H1 (cell line): ENCODE results near the gene USP36. TPM values are rescaled to one million over a fixed set of nuclear protein-coding genes. Genes with fewer than 3 reads are reported as not detected.
A peak's percentile ranks its signal among the peaks of the same experiment; 100 is the strongest.

ENCODE experiments used
- CTCF ChIA-PET: fragments of 300-600 bp; sonication (Branson Sonifier 250); formaldehyde crosslinking; loops from one replicate; lab custom pipeline; 2021; ENCODE audit not compliant: partially characterized antibody; lab: Charles Lee
- POLR2A ChIA-PET: fragments of 300-600 bp; sonication (Branson Sonifier 250); formaldehyde crosslinking; loops from one replicate; lab custom pipeline; 2021; ENCODE audit warnings: inconsistent platforms; ENCODE audit not compliant: partially characterized antibody; lab: Charles Lee
- DNase-seq, 2 experiments: peaks; one replicate each; pipeline versions ENCODE4 v3.0.0 to v3.0.0-alpha.2; 2010 to 2022; ENCODE audit warnings: low spot score in 2 of 2, low read depth in 1 of 2, mixed read lengths in 1 of 2
- FAIRE-seq: peaks from 2 replicates; lab custom pipeline; 2011; peaks lifted over from hg19 to GRCh38; lab: Jason Lieb, UNC
- H2AFZ ChIP-seq: 2 replicates; pipeline ENCODE4 v1.8.1; 2012; ENCODE audit warnings: low read length, inconsistent platforms
- H2AK5ac ChIP-seq: 2 replicates; pipeline ENCODE4 v1.6.1; 2013; ENCODE audit warnings: low read depth, low read length
- H2BK120ac ChIP-seq: replicated peaks from 2 replicates; pipeline ENCODE3; 2013; ENCODE audit warnings: low read depth, low read length, inconsistent platforms
- H2BK12ac ChIP-seq: 2 replicates; pipeline ENCODE4 v1.6.1; 2013; ENCODE audit warnings: low read depth, low read length
- H2BK15ac ChIP-seq: 2 replicates; pipeline ENCODE4 v1.6.1; 2013; ENCODE audit warnings: low read length
- H2BK20ac ChIP-seq: 2 replicates; pipeline ENCODE4 v1.6.1; 2013; ENCODE audit warnings: low read length
- H2BK5ac ChIP-seq: 2 replicates; pipeline ENCODE4 v1.6.1; 2013; ENCODE audit warnings: low read depth, low read length
- H3K14ac ChIP-seq: 2 replicates; pipeline ENCODE4 v1.6.1; 2013; ENCODE audit warnings: inconsistent platforms; ENCODE audit not compliant: insufficient read length
- H3K18ac ChIP-seq: 2 replicates; pipeline ENCODE4 v1.6.1; 2013; ENCODE audit warnings: low read length; ENCODE audit errors: extremely low read depth
- H3K23ac ChIP-seq: 2 replicates; pipeline ENCODE4 v1.6.1; 2013; ENCODE audit warnings: inconsistent platforms; ENCODE audit not compliant: insufficient read length
- H3K23me2 ChIP-seq: 2 replicates; pipeline ENCODE4 v1.6.1; 2013; ENCODE audit warnings: low read depth, low read length
- H3K27ac ChIP-seq: 2 replicates; pipeline ENCODE4 v1.6.1; 2011; ENCODE audit warnings: low read depth, low read length, inconsistent platforms
- H3K27me3 ChIP-seq, 4 experiments: replicated peaks in 1 of 4; 1 replicate in 1 of 4; 2 replicates in 3 of 4; pipeline versions ENCODE4 v1.6.1 to v1.8.1; 2011 to 2013; ENCODE audit warnings: low read length in 3 of 4, mild to moderate bottlenecking in 3 of 4, inconsistent platforms in 2 of 4, mixed read lengths in 2 of 4, moderate library complexity in 1 of 4; ENCODE audit not compliant: control insufficient read depth in 3 of 4, insufficient read depth in 3 of 4; ENCODE audit errors: extremely low read depth in 1 of 4
- H3K36me3 ChIP-seq, 4 experiments: 2 replicates each; pipeline versions ENCODE4 v1.6.1 to v1.8.1; 2011 to 2013; ENCODE audit warnings: mild to moderate bottlenecking in 4 of 4, low read length in 3 of 4, moderate library complexity in 2 of 4, control low read depth in 1 of 4, inconsistent platforms in 1 of 4; ENCODE audit not compliant: insufficient read depth in 4 of 4, control insufficient read depth in 2 of 4
- H3K4ac ChIP-seq: replicated peaks from 2 replicates; pipeline ENCODE3; 2013; ENCODE audit warnings: low read length, low read depth, mixed read lengths, inconsistent platforms; ENCODE audit not compliant: insufficient read length
- H3K4me1 ChIP-seq, 4 experiments: replicated peaks in 1 of 4; 1 replicate in 1 of 4; 2 replicates in 3 of 4; pipeline versions ENCODE4 v1.6.1 to v1.8.1; 2011 to 2013; ENCODE audit warnings: low read length in 3 of 4, inconsistent platforms in 2 of 4, mixed read lengths in 1 of 4; ENCODE audit not compliant: insufficient read depth in 4 of 4, control insufficient read depth in 3 of 4
- H3K4me2 ChIP-seq, 2 experiments: 2 replicates each; pipeline versions ENCODE4 v1.6.1 to v1.8.1; 2011 to 2013; ENCODE audit warnings: low read depth in 2 of 2, low read length in 2 of 2, control low read depth in 1 of 2, inconsistent platforms in 1 of 2, mild to moderate bottlenecking in 1 of 2; ENCODE audit not compliant: insufficient read depth in 1 of 2
- H3K4me3 ChIP-seq, 4 experiments: fragments of 200-600, 300-600 bp in 1 of 4; sonication (generic), shearing (Covaris generic), sonication (Bioruptor Twin) in 1 of 4; 2 replicates each; pipeline versions ENCODE4 v1.5.1 to v1.8.1; 2011 to 2016; ENCODE audit warnings: low read length in 4 of 4, low read depth in 3 of 4, control low read depth in 2 of 4, inconsistent platforms in 2 of 4, mild to moderate bottlenecking in 2 of 4, mixed read lengths in 1 of 4, moderate library complexity in 1 of 4; ENCODE audit not compliant: insufficient read depth in 2 of 4; ENCODE audit errors: extremely low read depth in 1 of 4
- H3K56ac ChIP-seq: replicated peaks from 2 replicates; pipeline ENCODE3; 2013; ENCODE audit warnings: low read depth, mild to moderate bottlenecking, mixed read lengths, low read length, inconsistent platforms; ENCODE audit not compliant: insufficient read length
- H3K79me1 ChIP-seq: 2 replicates; pipeline ENCODE4 v1.6.1; 2013; ENCODE audit warnings: low read depth, low read length, control low read depth
- H3K79me2 ChIP-seq, 2 experiments: 2 replicates each; pipeline versions ENCODE4 v1.6.1 to v1.8.1; 2012 to 2013; ENCODE audit warnings: low read length in 2 of 2, mild to moderate bottlenecking in 2 of 2, inconsistent platforms in 1 of 2; ENCODE audit not compliant: insufficient read depth in 2 of 2, control insufficient read depth in 1 of 2
- H3K9ac ChIP-seq, 4 experiments: replicated peaks in 1 of 4; 1 replicate in 1 of 4; 2 replicates in 3 of 4; pipeline versions ENCODE4 v1.6.1 to v1.8.1; 2011 to 2013; ENCODE audit warnings: low read depth in 3 of 4, low read length in 3 of 4, control low read depth in 2 of 4, mild to moderate bottlenecking in 2 of 4, moderate library complexity in 2 of 4, inconsistent platforms in 1 of 4; ENCODE audit errors: extremely low read depth in 1 of 4
- H3K9me3 ChIP-seq, 2 experiments: 2 replicates each; pipeline versions ENCODE4 v1.6.1 to v1.8.1; 2012 to 2013; ENCODE audit warnings: mild to moderate bottlenecking in 2 of 2, moderate library complexity in 2 of 2, control low read depth in 1 of 2, inconsistent platforms in 1 of 2, low read depth in 1 of 2, low read length in 1 of 2, mixed read lengths in 1 of 2; ENCODE audit not compliant: insufficient read depth in 2 of 2
- H4K20me1 ChIP-seq, 2 experiments: replicated peaks in 1 of 2; 2 replicates each; pipeline versions ENCODE3 to v1.8.1; 2011 to 2013; ENCODE audit warnings: inconsistent platforms in 2 of 2, low read length in 2 of 2, mild to moderate bottlenecking in 1 of 2; ENCODE audit not compliant: insufficient read depth in 2 of 2, control insufficient read depth in 1 of 2
- H4K5ac ChIP-seq: 2 replicates; pipeline ENCODE4 v1.6.1; 2013; ENCODE audit warnings: low read length, low read depth, mixed read lengths, inconsistent platforms; ENCODE audit not compliant: insufficient read length
- H4K8ac ChIP-seq: 2 replicates; pipeline ENCODE4 v1.8.0; 2013; ENCODE audit warnings: mild to moderate bottlenecking, moderate library complexity, low read length, inconsistent platforms; ENCODE audit not compliant: insufficient read depth; ENCODE audit errors: extremely low read depth
- H4K91ac ChIP-seq: replicated peaks from 2 replicates; pipeline ENCODE3; 2013; ENCODE audit warnings: low read length, mixed read lengths, inconsistent platforms; ENCODE audit not compliant: insufficient read length
- POLR2AphosphoS5 ChIP-seq: IDR thresholded peaks from 2 replicates; pipeline ENCODE4 v1.6.1; 2011; ENCODE audit warnings: low read depth, low read length
- TAF7 ChIP-seq: optimal IDR thresholded peaks from 2 replicates; pipeline ENCODE3; 2011; ENCODE audit warnings: low read depth, mild to moderate bottlenecking, inconsistent platforms, low read length, moderate library complexity, borderline replicate concordance
- WGBS, 2 experiments: shearing (Covaris generic) in 1 of 2; methylation state at CpG; one replicate each; pipeline versions ENCODE4 v1.1.6 to v1.1.7; 2013 to 2015; ENCODE audit warnings: low lambda C conversion rate in 2 of 2, mixed read lengths in 2 of 2, inconsistent platforms in 1 of 2, low coverage in 1 of 2, missing lambda C conversion rate in 1 of 2; ENCODE audit not compliant: insufficient replicate concordance in 2 of 2, insufficient coverage in 1 of 2, insufficient read length in 1 of 2; ENCODE audit errors: extremely low coverage in 1 of 2, missing lambda C conversion rate in 1 of 2; 5-methylcytosine and 5-hydroxymethylcytosine counted together
- polyA plus RNA-seq, 7 experiments: library from polyadenylated mRNA; depleted of rRNA in 3 of 7; stranded (reverse) in 5 of 7; unstranded in 2 of 7; fragments of >200 nt in 5 of 7; fragments of 200-250 nt in 2 of 7; gene quantifications; 1 replicate in 5 of 7; 2 replicates in 1 of 7; 4 replicates in 1 of 7; pipeline versions ENCODE4 v1.2.1 to v1.2.3, GENCODE V29; 2011 to 2013; ENCODE audit warnings: missing spikeins in 2 of 7, mixed read lengths in 2 of 7
- total RNA-seq: library from RNA; stranded (reverse); fragmentation: NEBNext Ultra II Directional; extraction: Animal tissue kit (Norgen Biotek cat#: 25700); gene quantifications from 2 replicates; pipeline ENCODE4 v1.2.1, GENCODE V29; 2021

USP36 gene
- total and polyA plus RNA-seq, 2 of the 8 experiments (the other 6 are each of a cell fraction or from before 2014, with no cell fraction given), result 40.7 to 67.7 TPM

GRCh38 chr17:78838574-78839005 is 2.0 kb downstream of the USP36 start:
- POLR2A ChIA-PET, result interaction anchor here (0.6 to 3.8 kb wide), 4 partner anchors 20 to 84 kb away, joined by 3 to 14 read pairs (median 5); no protein-coding TSS in a partner anchor
- H3K9ac ChIP-seq, result peak overlapping the region in 1 of 4 experiments; percentile 8; a peak in 1 of 7 replicates

More at GRCh38 chr17:78838574-78839005, 2.0 kb downstream of the USP36 start:
- DNase-seq (no peak), FAIRE-seq (no peak)
- H2BK120ac ChIP-seq, result no peak overlapping the region
- no peaks in the 10 kb centered on the region for H3K27me3 ChIP-seq
- no peak overlapping the region for H2AFZ ChIP-seq
- H2BK5ac ChIP-seq, result no peak overlapping the region
- H3K23ac ChIP-seq, result no peak overlapping the region
- no peak overlapping the region for H2BK12ac ChIP-seq
- H3K27ac ChIP-seq, result no peak overlapping the region
- H2BK20ac ChIP-seq, result no peak overlapping the region
- peaks cover 7 to 23% of the 10 kb centered on the region in 2 experiments for H4K20me1 ChIP-seq
- H2AK5ac ChIP-seq, result no peak overlapping the region; the same call in 1 of the 2 replicates
- no peak overlapping the region for H3K18ac ChIP-seq
- peaks cover 5% of the 10 kb centered on the region for H3K79me1 ChIP-seq
- no peak for TF ChIP-seq TAF7
- peak; percentile 16; the same call in 1 of the 2 replicates for TF ChIP-seq POLR2AphosphoS5
- H3K4ac ChIP-seq, result no peak overlapping the region
- no peak overlapping the region for H3K56ac ChIP-seq
- H4K5ac ChIP-seq, result no peak overlapping the region
- CTCF ChIA-PET, result interaction anchor here (1.2 to 1.5 kb wide), 2 partner anchors 33 to 133 kb away, joined by 3 to 6 read pairs; no protein-coding TSS in a partner anchor
- no peaks in the 10 kb centered on the region for H3K9me3 ChIP-seq
- H3K79me2 ChIP-seq, result peaks cover 18 to 28% of the 10 kb centered on the region in 2 experiments
- H2BK15ac ChIP-seq, result no peak overlapping the region
- peaks cover 3% of the 10 kb centered on the region for H3K23me2 ChIP-seq
- no peak overlapping the region for H3K14ac ChIP-seq
- H3K4me1 ChIP-seq, result peaks cover 2 to 12% (median 5%) of the 10 kb centered on the region in 4 experiments
- no peak overlapping the region for H4K91ac ChIP-seq
- peaks cover 22 to 43% (median 36%) of the 10 kb centered on the region in 4 experiments for H3K36me3 ChIP-seq
- 93% methylated on average over 22 of the region's 22 CpGs; no CpG with 5 or more reads in 1 of the 2 experiments for WGBS, 2 experiments
- no peak overlapping the region for H4K8ac ChIP-seq
- H3K4me3 ChIP-seq, result peak overlapping the region in 1 of 4 experiments; percentile 81; a peak in 4 of 8 replicates
- H3K4me2 ChIP-seq, result peak overlapping the region; percentile 84 to 99; a peak in 3 of 4 replicates
